Trophoblast cell (in vitro differentiated cells and primary cell): Measurements from ENCODE around the gene SEMA3B.

ENCODE experiments used
- DNase-seq, 2 donors: peaks; one replicate each; pipeline ENCODE4 v3.0.0-alpha.2; 2016
- H2AFZ ChIP-seq: 2 replicates; pipeline ENCODE4 v1.6.1; 2013; ENCODE audit warnings: low read length, moderate library complexity, mild to moderate bottlenecking; ENCODE audit not compliant: insufficient read depth, poor library complexity
- H2AK5ac ChIP-seq: 2 replicates; pipeline ENCODE4 v1.6.1; 2013; ENCODE audit warnings: mild to moderate bottlenecking, low read length
- H2BK120ac ChIP-seq: 2 replicates; pipeline ENCODE4 v1.6.1; 2013; ENCODE audit warnings: low read length, mild to moderate bottlenecking, moderate library complexity; ENCODE audit not compliant: insufficient read depth, poor library complexity
- H2BK12ac ChIP-seq: 2 replicates; pipeline ENCODE4 v1.6.1; 2013; ENCODE audit warnings: mild to moderate bottlenecking, low read length, moderate library complexity
- H2BK5ac ChIP-seq: 2 replicates; pipeline ENCODE4 v1.6.1; 2013; ENCODE audit warnings: low read length, low read depth, moderate library complexity, mild to moderate bottlenecking; ENCODE audit not compliant: poor library complexity
- H3K14ac ChIP-seq: 2 replicates; pipeline ENCODE4 v1.6.1; 2013; ENCODE audit warnings: mild to moderate bottlenecking, low read length
- H3K18ac ChIP-seq: 2 replicates; pipeline ENCODE4 v1.6.1; 2013; ENCODE audit warnings: mild to moderate bottlenecking, low read length
- H3K23ac ChIP-seq: 2 replicates; pipeline ENCODE4 v1.6.1; 2013; ENCODE audit warnings: low read length
- H3K27ac ChIP-seq: 2 replicates; pipeline ENCODE4 v1.5.1; 2013; ENCODE audit warnings: low read depth, mild to moderate bottlenecking, inconsistent platforms, low read length, moderate library complexity
- H3K27me3 ChIP-seq: 2 replicates; pipeline ENCODE4 v1.6.1; 2013; ENCODE audit warnings: inconsistent platforms, mild to moderate bottlenecking, low read length, moderate library complexity; ENCODE audit not compliant: insufficient read depth
- H3K36me3 ChIP-seq, 2 experiments: 1 replicate in 1 of 2; 2 replicates in 1 of 2; pipeline ENCODE4 v1.6.1; 2013; ENCODE audit warnings: low read length in 2 of 2, mild to moderate bottlenecking in 2 of 2, moderate library complexity in 1 of 2; ENCODE audit not compliant: insufficient read depth in 2 of 2, control insufficient read depth in 1 of 2
- H3K4ac ChIP-seq: 2 replicates; pipeline ENCODE4 v1.6.1; 2013; ENCODE audit warnings: low read depth, mild to moderate bottlenecking, low read length, moderate library complexity
- H3K4me1 ChIP-seq, 2 experiments: 1 replicate in 1 of 2; 2 replicates in 1 of 2; pipeline ENCODE4 v1.6.1; 2013; ENCODE audit warnings: low read length in 2 of 2, mild to moderate bottlenecking in 2 of 2, moderate library complexity in 1 of 2; ENCODE audit not compliant: insufficient read depth in 2 of 2, control insufficient read depth in 1 of 2
- H3K4me2 ChIP-seq: 2 replicates; pipeline ENCODE4 v1.6.1; 2013; ENCODE audit warnings: inconsistent platforms, mild to moderate bottlenecking, low read length, moderate library complexity
- H3K4me3 ChIP-seq: 2 replicates; pipeline ENCODE4 v1.5.1; 2013; ENCODE audit warnings: mild to moderate bottlenecking, low read depth, low read length, inconsistent platforms
- H3K79me1 ChIP-seq: one replicate; pipeline ENCODE4 v1.6.1; 2013; ENCODE audit warnings: low read length
- H3K79me2 ChIP-seq: 2 replicates; pipeline ENCODE4 v1.6.1; 2013; ENCODE audit warnings: low read length, mild to moderate bottlenecking; ENCODE audit not compliant: control insufficient read depth, insufficient read depth, poor library complexity
- H3K9ac ChIP-seq: 2 replicates; pipeline ENCODE4 v1.6.1; 2013; ENCODE audit warnings: mild to moderate bottlenecking, low read length
- H3K9me3 ChIP-seq: 2 replicates; pipeline ENCODE4 v1.6.1; 2013; ENCODE audit warnings: low read depth, mild to moderate bottlenecking, control low read depth, inconsistent platforms, low read length; ENCODE audit not compliant: insufficient read depth
- H4K12ac ChIP-seq: 2 replicates; pipeline ENCODE4 v1.6.1; 2013; ENCODE audit warnings: low read depth, mild to moderate bottlenecking, low read length, moderate library complexity
- H4K8ac ChIP-seq: 2 replicates; pipeline ENCODE4 v1.6.1; 2013; ENCODE audit warnings: low read depth, mild to moderate bottlenecking, low read length, moderate library complexity
- H4K91ac ChIP-seq: one replicate; pipeline ENCODE4 v1.6.1; 2013; ENCODE audit warnings: low read depth, mild to moderate bottlenecking, low read length, moderate library complexity
- WGBS: extraction: QIAGEN DNeasy Blood & Tissue Kit; methylation state at CpG from one replicate; pipeline ENCODE4 v1.1.7; 2013; ENCODE audit warnings: missing lambda C conversion rate; ENCODE audit not compliant: insufficient read length, insufficient coverage; ENCODE audit errors: extremely low coverage; 5-methylcytosine and 5-hydroxymethylcytosine counted together

The SEMA3B gene

GRCh38 chr3:50273689-50274065 lies 4.7 kb downstream of the SEMA3B start:
- Histone ChIP-seq H4K91ac (no peak overlapping the region), H3K18ac (no peak overlapping the region), H3K4me3 (no peak overlapping the region), H2BK12ac (no peak overlapping the region), H3K23ac (no peak overlapping the region), H3K4me2 (no peak overlapping the region), H2AK5ac (no peak overlapping the region), H3K9ac (no peak overlapping the region), H3K9me3 (peaks cover 10% of the 10 kb centered on the region), H3K4ac (no peak overlapping the region), H2AFZ (no peak overlapping the region), H2BK5ac (no peak overlapping the region), H2BK120ac (no peak overlapping the region), H3K79me2 (no peaks in the 10 kb centered on the region), H4K8ac (no peak overlapping the region), H3K4me1 (peaks cover 25 to 31% of the 10 kb centered on the region in 2 experiments), H4K12ac (no peak overlapping the region), H3K14ac (no peak overlapping the region), H3K36me3 (no peaks in the 10 kb centered on the region), H3K79me1 (peaks cover 4% of the 10 kb centered on the region), H3K27me3 (peaks cover 11% of the 10 kb centered on the region), H3K27ac (no peak overlapping the region)
- DNase-seq: no peak
- no CpG with 5 or more reads among the region's 31 CpGs for WGBS

GRCh38 chr3:50274371-50275104 lies 5.6 kb downstream of the SEMA3B start:
- Histone ChIP-seq H2AK5ac (no peak overlapping the region), H3K4ac (no peak overlapping the region), H4K8ac (no peak overlapping the region), H2BK12ac (no peak overlapping the region), H3K4me1 (peaks cover 19 to 24% of the 10 kb centered on the region in 2 experiments), H4K12ac (no peak overlapping the region), H3K9ac (no peak overlapping the region), H3K14ac (no peak overlapping the region), H3K79me1 (peaks cover 4% of the 10 kb centered on the region), H3K79me2 (no peaks in the 10 kb centered on the region), H3K27ac (no peak overlapping the region), H3K9me3 (peaks cover 10% of the 10 kb centered on the region), H3K4me2 (no peak overlapping the region), H3K27me3 (peaks cover 11% of the 10 kb centered on the region), H2BK120ac (no peak overlapping the region), H3K36me3 (no peaks in the 10 kb centered on the region), H3K4me3 (no peak overlapping the region), H3K18ac (no peak overlapping the region), H2BK5ac (no peak overlapping the region), H4K91ac (no peak overlapping the region), H3K23ac (no peak overlapping the region), H2AFZ (no peak overlapping the region)
- no CpG with 5 or more reads among the region's 26 CpGs for WGBS
- peak; percentile 66 to 82 for DNase-seq

DNA sequence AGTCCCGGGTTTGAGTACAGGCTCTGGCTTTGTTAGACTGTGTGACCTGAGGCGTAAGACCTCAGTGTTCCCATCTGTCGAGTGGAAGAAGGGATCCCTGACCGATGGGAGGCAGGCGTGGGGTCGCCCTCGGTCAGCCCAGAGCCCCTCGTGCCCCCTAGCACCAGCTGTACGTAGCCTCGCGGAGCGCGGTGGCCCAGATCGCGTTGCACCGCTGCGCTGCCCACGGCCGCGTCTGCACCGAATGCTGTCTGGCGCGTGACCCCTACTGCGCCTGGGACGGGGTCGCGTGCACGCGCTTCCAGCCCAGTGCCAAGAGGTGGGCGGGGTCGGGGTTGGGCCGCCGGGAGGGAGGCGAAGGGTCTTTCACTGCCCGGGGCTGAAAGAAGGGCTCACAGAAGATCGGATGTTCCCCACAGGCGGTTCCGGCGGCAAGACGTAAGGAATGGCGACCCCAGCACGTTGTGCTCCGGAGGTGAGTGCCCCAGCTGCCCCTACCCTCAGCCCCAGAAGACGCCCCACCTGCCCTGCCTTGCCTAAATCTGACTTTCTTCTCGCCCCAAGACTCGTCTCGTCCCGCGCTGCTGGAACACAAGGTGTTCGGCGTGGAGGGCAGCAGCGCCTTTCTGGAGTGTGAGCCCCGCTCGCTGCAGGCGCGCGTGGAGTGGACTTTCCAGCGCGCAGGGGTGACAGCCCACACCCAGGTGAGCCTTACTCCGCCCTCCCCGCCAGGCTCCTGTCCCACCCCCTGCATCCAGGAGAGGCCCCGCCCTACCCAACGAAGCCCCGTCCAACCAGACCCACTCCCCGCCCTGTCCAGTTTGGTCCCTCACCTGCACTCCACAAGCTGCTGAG lies 6.4 kb downstream of the SEMA3B start:
- no CpG with 5 or more reads among the region's 65 CpGs for WGBS

DNA sequence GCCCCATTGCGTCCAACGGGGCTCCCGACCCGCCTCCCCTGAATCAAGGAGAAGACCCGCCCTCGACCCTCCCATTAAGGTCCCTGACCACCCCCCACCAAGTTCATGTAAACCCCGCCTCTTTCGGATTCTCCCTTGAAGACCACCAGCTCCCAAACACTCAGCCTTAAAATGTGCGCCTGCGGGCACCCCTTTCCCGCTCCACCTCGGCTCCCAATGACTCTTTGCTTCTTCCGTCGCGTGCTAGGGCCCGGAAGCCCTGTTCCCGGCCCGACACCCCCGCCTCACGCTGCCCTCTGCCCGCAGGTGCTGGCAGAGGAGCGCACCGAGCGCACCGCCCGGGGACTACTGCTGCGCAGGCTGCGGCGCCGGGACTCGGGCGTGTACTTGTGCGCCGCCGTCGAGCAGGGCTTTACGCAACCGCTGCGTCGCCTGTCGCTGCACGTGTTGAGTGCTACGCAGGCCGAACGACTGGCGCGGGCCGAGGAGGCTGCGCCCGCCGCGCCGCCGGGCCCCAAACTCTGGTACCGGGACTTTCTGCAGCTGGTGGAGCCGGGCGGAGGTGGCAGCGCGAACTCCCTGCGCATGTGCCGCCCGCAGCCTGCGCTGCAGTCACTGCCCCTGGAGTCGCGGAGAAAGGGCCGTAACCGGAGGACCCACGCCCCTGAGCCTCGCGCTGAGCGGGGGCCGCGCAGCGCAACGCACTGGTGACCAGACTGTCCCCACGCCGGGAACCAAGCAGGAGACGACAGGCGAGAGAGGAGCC lies 7.2 kb downstream of the SEMA3B start:
- Histone ChIP-seq H3K36me3 (no peaks in the 10 kb centered on the region), H3K4me2 (no peak overlapping the region), H3K4me1 (peaks cover 12 to 13% of the 10 kb centered on the region in 2 experiments), H3K9ac (no peak overlapping the region), H2BK12ac (no peak overlapping the region), H4K8ac (no peak overlapping the region), H2AK5ac (no peak overlapping the region), H3K23ac (no peak overlapping the region), H3K9me3 (peaks cover 10% of the 10 kb centered on the region), H2AFZ (no peak overlapping the region), H3K4ac (no peak overlapping the region), H3K14ac (no peak overlapping the region), H3K79me2 (no peaks in the 10 kb centered on the region), H4K91ac (no peak overlapping the region), H2BK120ac (no peak overlapping the region), H3K4me3 (no peak overlapping the region), H2BK5ac (no peak overlapping the region), H3K79me1 (peaks cover 4% of the 10 kb centered on the region), H3K18ac (no peak overlapping the region), H4K12ac (no peak overlapping the region), H3K27me3 (peaks cover 11% of the 10 kb centered on the region), H3K27ac (no peak overlapping the region)
- DNase-seq: no peak
- no CpG with 5 or more reads among the region's 79 CpGs for WGBS

More for the DNA sequence above, 6.4 kb downstream of the SEMA3B start:
- H3K4me2 ChIP-seq: peak overlapping the region; percentile 2
- H3K4me3 ChIP-seq: no peak overlapping the region
- H3K27ac ChIP-seq: no peak overlapping the region
- no peak for DNase-seq
- no peak overlapping the region for H3K23ac ChIP-seq
- peaks cover 4% of the 10 kb centered on the region for H3K79me1 ChIP-seq
- H4K12ac ChIP-seq: no peak overlapping the region
- H3K9ac ChIP-seq: no peak overlapping the region
- no peak overlapping the region for H2BK12ac ChIP-seq
- H3K18ac ChIP-seq: no peak overlapping the region
- no peak overlapping the region for H4K91ac ChIP-seq
- H2AFZ ChIP-seq: no peak overlapping the region
- no peaks in the 10 kb centered on the region for H3K79me2 ChIP-seq
- no peaks in the 10 kb centered on the region for H3K36me3 ChIP-seq
- H3K14ac ChIP-seq: no peak overlapping the region
- H4K8ac ChIP-seq: no peak overlapping the region
- H2BK120ac ChIP-seq: no peak overlapping the region
- peaks cover 10% of the 10 kb centered on the region for H3K9me3 ChIP-seq
- H3K4me1 ChIP-seq: peaks cover 17 to 18% of the 10 kb centered on the region in 2 experiments
- H2BK5ac ChIP-seq: no peak overlapping the region
- H3K4ac ChIP-seq: no peak overlapping the region
- H2AK5ac ChIP-seq: no peak overlapping the region
- H3K27me3 ChIP-seq: peaks cover 11% of the 10 kb centered on the region
